Measurements from ENCODE around the gene PFDN4.

The PFDN4 gene

DNA sequence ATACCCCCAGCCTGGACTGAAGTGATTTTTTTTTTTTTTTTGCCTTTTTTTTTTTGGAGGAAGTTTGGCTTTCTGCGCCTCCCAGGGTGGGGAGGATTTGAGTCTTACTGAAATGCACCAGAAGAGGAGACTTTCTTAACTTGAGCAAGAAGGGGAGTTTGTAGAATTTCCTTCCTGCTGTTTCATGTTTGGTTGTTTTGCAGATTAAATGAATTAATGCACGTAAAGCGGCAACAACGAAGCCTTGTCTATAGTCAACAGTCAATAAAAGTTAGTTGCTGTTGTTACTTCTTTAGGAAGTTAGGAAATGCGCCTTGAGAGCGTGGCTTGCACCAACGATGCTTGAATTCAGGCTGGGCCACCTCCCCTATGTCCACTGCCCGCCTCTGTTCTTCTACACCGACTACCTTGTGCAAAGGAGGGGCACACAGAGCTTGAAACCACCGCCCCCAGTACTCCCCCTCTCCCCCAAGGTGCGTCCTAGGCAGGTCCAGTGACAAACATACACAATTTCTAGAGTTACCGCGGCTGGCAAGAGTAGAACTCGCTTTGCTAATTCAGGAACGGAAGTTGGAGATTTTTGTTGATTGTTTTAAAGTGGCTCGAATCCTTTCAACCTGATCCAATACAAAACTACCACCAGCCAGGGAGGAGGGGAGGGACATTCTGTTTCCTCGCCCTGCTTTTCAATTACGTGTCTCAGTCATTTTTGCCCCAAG is 33.3 kb upstream of the PFDN4 start:
- no peak for DNase-seq

DNA sequence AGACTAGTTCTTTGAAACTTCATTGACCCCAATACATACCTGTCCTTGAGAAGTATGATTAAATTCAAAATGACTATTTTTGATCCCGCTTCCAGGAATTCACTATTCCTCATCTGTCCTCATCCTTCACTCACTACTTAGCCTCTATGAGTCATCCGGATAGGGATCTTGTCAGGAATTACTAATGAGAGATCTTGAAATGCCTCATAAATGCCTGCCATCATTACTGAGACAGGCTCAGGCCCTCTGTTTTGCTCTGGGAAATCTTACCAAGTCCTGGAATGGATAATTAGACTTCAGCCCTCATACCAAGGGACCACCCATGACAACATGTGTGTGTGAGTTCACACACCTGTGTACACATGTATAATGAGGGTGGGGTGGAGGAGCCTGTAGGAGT is 31.3 kb upstream of the PFDN4 start:
- DNase-seq = no peak

GRCh38 chr20:54177378-54177777 is 30.5 kb upstream of the PFDN4 start:
- DNase-seq = no peak

- no peak for DNase-seq
These were observed 29.6 kb upstream of the PFDN4 start for GRCh38 chr20:54178256-54178655.

GRCh38 chr20:54179946-54180345 is 27.9 kb upstream of the PFDN4 start:
- DNase-seq = no peak

- DNase-seq = no peak
These were observed 27.0 kb upstream of the PFDN4 start for GRCh38 chr20:54180931-54181330.

DNA sequence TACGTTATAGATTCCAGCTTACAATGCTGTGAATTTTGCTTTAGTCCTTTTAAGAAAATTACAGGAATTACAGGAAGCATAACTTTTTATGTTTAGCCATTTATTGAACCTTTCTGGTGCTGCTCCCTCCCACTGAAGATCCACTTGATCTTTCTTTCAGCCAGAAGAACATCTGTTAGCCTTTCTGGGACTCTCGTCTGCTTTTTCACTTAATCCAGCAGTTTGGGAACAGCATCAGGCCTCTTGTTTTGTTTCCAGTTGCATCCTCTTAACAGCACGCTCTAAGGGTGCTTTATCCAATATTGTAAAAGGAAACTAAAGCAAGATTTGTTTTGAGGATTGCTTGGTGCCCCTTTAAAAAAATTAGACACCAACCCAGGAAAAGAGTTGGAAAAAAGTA is 23.8 kb upstream of the PFDN4 start:
- DNase-seq = no peak

- DNase-seq = no peak
These were observed 22.8 kb upstream of the PFDN4 start for GRCh38 chr20:54184904-54185626.

GRCh38 chr20:54188132-54188849 is 19.6 kb upstream of the PFDN4 start:
- DNase-seq = no peak

- no peak for DNase-seq
These were observed 18.3 kb upstream of the PFDN4 start for GRCh38 chr20:54189630-54190029.

DNA sequence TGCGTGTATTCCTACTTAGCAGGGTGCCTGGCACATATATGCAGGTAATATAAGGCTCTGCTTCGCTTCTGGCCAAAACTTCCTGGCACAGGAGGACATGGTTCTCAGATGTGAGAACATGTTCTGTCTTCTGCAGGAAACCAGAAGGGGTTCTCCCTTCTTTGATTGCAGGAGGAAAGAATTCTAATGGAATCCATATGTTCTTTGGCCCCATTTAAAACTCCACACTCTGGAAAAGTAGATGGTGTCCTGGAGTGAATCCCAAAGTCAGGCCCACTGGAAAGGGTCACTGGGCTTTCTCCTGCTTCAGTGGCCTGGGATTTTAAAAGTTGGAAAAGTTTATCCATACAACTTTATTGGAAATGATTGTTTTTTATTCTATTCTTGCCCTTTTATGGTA is 17.7 kb upstream of the PFDN4 start:
- DNase-seq = no peak

GRCh38 chr20:54193817-54194216 is 14.1 kb upstream of the PFDN4 start:
- DNase-seq = no peak

GRCh38 chr20:54194724-54195438 is 13.0 kb upstream of the PFDN4 start:
- no peak for DNase-seq

GRCh38 chr20:54195483-54196472 is 12.1 kb upstream of the PFDN4 start:
- no peak for DNase-seq

DNA sequence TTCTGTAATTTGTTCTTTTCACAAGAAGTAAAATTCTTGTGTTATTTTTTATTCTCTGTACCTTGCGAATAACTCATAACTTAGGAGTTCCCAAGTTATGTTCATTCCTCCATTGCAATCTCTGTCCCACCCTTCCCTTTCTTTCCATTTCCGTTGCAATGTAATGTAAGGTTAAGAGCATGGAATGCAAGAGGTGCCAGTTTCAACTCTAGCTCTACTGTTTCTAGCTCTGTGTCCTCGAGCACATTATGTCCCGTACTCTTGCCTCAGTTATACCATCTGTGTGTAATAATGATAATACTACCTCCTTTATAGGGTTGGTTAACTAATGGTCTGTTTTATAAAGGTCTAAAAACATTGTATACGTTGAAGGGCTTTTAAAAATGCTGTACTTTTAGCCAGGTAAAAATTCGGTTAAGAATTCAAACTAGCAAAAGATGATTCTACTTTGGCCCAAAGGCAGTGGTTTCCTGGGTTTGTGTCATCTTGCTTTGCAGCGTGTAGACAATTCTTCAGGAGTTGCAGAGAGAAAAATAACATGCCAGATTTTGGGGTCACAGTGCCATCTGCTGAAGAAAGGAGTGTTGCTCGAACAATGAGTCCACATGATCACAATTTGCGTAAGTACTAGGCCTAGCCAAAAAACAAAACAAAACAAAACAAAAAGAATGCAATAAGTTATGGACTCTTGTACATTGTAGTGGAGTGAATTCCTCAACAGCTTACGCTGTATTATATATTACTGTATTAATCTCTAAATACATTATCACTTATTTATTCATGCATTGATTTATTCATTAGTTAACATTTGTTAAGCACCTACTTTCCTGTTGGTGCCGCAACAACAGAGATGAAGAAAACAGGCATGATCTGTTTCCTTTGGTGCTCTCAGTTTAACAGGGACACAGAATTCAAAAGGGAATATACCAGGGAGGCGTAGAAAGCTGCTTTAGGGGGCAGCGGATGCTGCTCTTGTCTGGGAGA is 10.0 kb upstream of the PFDN4 start:
- no peak for DNase-seq

DNA sequence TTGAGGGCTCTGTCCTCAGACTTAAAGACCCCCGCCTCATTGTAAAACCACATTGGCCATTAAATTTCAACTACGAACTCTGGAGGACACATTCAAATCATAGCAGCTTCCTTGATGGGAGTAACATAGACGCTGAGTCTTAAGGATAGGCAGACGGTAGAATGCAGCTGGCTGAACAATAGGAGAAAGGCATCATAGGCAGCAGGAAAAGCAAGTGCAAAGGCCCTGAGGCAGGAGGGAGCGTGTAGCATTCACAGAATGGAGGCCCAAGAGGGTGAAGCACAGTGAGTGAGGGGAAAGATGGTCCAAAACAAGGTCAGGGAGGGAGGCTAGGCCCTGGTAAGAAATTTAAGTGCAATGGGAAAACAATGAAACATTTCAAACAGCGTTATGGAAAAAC is 8.6 kb upstream of the PFDN4 start:
- no peak for DNase-seq

DNA sequence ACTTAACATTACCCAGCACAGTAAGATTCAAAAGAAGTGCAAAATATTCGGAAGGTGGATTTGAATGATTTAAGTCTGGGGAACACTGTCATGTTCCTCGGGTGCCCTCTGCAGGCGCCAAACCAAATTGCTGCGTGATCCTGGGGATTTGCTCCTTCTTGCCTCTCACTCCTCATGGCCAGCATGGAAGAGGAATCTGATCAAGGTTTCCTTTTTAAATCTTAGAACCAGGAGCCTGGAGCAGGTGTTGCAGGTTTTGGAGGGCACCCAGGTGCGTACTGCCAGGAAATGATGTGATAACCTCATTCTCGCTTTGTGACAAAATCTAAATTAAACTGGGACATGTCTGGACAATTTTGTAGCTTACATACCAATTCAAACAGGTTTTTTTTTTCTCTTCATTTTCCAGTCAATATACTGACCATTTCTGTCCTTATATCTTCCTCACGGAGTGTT is 8.1 kb upstream of the PFDN4 start:
- DNase-seq = peak; percentile 82 to 86

DNA sequence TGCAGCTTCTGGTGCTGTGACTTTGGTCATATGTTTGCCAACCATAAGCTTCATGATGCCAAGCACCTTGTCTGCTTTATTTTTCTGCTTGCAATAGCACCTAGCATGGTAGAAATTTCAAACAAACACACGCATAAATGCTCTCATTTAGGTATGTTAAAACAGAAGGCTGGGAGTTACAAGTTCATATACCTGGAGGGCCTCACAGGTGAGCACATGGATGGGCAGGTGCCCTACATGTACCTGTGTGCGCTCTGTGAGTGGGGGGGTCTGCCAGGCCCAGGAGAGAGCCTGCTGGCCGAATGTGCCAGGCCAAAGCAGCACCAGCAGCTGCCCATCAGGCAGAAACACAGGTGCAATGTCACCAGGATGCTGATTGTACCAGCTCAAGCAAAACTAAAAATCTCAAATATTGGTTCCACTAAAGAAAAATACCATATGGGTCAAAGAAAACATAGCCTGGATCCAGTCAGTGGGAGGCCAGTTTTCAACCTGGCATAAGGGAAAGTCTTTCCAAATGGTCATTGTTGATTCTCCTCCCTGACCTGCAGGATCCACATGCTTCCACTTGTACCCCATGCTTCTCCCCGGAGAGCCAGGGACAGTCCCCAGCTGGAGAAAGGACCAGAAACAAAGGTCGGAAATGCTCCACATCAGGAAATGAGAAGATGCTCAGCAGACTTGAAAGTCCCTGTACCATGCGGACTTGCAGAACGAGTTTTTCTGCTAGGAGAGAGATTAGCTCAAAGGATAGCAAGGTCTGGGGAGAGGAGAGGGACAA is 7.2 kb upstream of the PFDN4 start:
- no peak for DNase-seq

- DNase-seq = no peak
These were observed 6.5 kb upstream of the PFDN4 start for GRCh38 chr20:54201268-54201846.

All from activated T-cell treated with anti-CD3 and anti-CD28 coated beads, Interleukin-2, amount 50 U/mL, for 48 hours (primary cell).